Heart left ventricle (tissue), 13 donors: ENCODE data around the gene FAM227A.

Experiments
- CTCF ChIP-seq, 12 donors: fragments of 200-600 bp; sonication (generic) in 4 of 12; IDR thresholded peaks; one replicate each; pipeline versions ENCODE4 v1.5.0 to v1.8.0; 2018 to 2022; ENCODE audit warnings: antibody characterized with exemption in 12 of 12, mild to moderate bottlenecking in 5 of 12
- POLR2A ChIP-seq, 2 donors: fragments of 450-650 bp; IDR thresholded peaks; one replicate each; pipeline ENCODE4 v1.6.1; 2017; ENCODE audit warnings: antibody characterized with exemption in 2 of 2, mild to moderate bottlenecking in 2 of 2, moderate library complexity in 2 of 2
- donor health status: ischemic (EF 13 %, LVEDD 7.1; RV severe dilation, severe dysfunction).
- donor health status: DM: no; HTN: yes; CAD: no.
- donor health status: DM: no; HTN: no; CAD: no.
- donor health status: ischemic (EF 25% LVEDD 6.9; RV normal size, moderate dysfunction).
- donor health status: ischemic (EF 25% LVEDD 5.7; RV mildly dilated, moderate dysfunction).
- donor health status: ischemic (EF 35%, LVEDD 5.7; RV mildly dilated, moderate dysfunction).
- donor health status: nonischemic (EF 11% LVEDD 7.7; RV severe dilation, severe dysfunction).
- donor health status: DM: yes; HTN: yes; CAD: no.
- donor health status: PGD.
- donor health status: ischemic (EF 29% LVEDD 5.4; RV normal size, mild dysfunction).
- donor health status: nonischemic (EF 23%, LVEDD 6.1; RV moderate dilation, normal function).

DNA sequence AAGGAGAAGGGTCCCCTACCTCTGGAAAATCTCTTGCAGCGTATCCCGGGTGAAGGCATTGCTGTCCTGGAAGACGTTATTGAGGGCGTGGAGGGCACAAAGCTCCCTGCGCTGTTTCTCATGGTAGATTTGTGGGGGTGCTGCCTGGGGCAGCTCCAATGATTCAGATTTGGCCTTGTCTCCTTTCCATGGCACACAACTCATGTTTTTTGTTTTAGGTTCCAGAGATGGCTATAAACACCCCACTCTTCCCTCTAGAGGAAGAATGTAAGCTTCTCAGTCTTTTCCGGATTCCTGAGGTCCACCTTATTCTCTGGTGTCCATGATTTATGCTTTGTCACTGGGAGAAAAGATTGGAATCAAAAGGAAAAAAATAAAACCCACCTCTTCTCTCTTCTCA, 43.6 kb upstream of the FAM227A start:
- no peak for TF ChIP-seq POLR2A (IDR thresholded peaks at IDR 0.05)
- TF ChIP-seq CTCF (IDR thresholded peaks at IDR 0.05): no peak
